Astrocyte of the cerebellum (primary cell): ENCODE results near the gene WNT10A.

ENCODE experiments used
- DNase-seq: peaks from one replicate; pipeline ENCODE4 v3.0.0-alpha.2; 2011; ENCODE audit warnings: low read depth
- H3K4me3 ChIP-seq: 2 replicates; pipeline ENCODE4 v1.5.1; 2011; ENCODE audit warnings: mild to moderate bottlenecking, low read depth, low read length, moderate library complexity
- in situ Hi-C: cut with HindIII; loops from 2 replicates; pipeline ENCODE4 v1.10.0; 2017; ENCODE audit warnings: low sequenced_read_pairs
- TF ChIP-seq, protein P1 (sequence below): IDR thresholded peaks from 2 replicates; pipeline ENCODE4 v1.5.1; 2012; ENCODE audit warnings: low read length, low read depth, moderate library complexity, mild to moderate bottlenecking; ENCODE audit errors: missing control alignments

The WNT10A gene

GRCh38 chr2:218885981-218886947, 5.6 kb downstream of the WNT10A start:
- no peak overlapping the region for H3K4me3 ChIP-seq
- no peak for DNase-seq
- TF ChIP-seq, protein P1, sequence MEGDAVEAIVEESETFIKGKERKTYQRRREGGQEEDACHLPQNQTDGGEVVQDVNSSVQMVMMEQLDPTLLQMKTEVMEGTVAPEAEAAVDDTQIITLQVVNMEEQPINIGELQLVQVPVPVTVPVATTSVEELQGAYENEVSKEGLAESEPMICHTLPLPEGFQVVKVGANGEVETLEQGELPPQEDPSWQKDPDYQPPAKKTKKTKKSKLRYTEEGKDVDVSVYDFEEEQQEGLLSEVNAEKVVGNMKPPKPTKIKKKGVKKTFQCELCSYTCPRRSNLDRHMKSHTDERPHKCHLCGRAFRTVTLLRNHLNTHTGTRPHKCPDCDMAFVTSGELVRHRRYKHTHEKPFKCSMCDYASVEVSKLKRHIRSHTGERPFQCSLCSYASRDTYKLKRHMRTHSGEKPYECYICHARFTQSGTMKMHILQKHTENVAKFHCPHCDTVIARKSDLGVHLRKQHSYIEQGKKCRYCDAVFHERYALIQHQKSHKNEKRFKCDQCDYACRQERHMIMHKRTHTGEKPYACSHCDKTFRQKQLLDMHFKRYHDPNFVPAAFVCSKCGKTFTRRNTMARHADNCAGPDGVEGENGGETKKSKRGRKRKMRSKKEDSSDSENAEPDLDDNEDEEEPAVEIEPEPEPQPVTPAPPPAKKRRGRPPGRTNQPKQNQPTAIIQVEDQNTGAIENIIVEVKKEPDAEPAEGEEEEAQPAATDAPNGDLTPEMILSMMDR = no peak
- in situ Hi-C loops = no loop called here

DNA sequence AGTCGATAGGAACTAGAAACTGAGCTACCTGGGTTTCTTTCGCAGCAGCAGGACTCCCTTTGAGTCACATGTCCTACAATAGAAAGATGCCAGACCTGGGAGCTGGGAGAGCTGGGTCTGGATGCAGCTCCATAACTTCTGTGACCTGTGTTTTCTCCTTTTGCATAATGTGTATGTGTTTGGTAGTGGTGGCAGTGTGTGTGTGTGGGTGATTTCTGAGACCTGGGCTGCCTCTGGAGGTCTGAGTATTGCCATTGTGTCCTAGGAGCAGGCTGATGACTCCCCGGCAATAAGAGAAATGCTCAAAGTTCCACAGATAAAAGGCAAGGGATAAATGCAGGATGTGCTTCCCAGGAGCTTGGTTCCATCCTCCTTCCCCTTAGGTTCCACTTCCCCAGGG, 6.4 kb downstream of the WNT10A start:
- TF ChIP-seq, protein P1 = no peak
- in situ Hi-C loops = no loop called here
- H3K4me3 ChIP-seq = no peak overlapping the region
- no peak for DNase-seq

GRCh38 chr2:218888341-218888740, 7.7 kb downstream of the WNT10A start:
- TF ChIP-seq, protein P1 = no peak
- in situ Hi-C loops = no loop called here
- no peak for DNase-seq
- no peak overlapping the region for H3K4me3 ChIP-seq

- H3K4me3 ChIP-seq = no peak overlapping the region
- no peak for DNase-seq
- in situ Hi-C loops = no loop called here
- TF ChIP-seq, protein P1 = no peak
Measured at GRCh38 chr2:218889937-218890336, 9.3 kb downstream of the WNT10A start.

DNA sequence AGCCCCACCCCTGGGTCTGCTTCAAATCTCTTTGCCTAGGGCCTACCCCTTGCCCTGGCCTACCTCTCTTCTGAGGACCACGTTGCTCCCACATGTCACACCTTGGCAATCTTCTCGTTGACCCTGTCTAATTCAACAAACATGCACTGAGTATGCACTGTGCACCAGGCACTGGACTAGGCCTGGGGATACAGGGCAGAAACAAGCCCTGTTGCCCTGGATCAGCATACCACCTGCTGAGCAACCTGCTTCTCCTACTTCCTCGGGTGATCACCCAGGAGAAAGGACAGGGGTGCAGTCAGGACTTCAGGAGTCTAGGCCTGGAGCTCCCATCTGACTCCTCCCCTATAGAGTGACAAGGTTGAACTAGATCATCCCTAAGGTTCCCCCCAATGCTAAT, 9.7 kb downstream of the WNT10A start:
- DNase-seq = no peak
- TF ChIP-seq, protein P1 = no peak
- in situ Hi-C loops = no loop called here
- no peak overlapping the region for H3K4me3 ChIP-seq

GRCh38 chr2:218891275-218892135, 10.9 kb downstream of the WNT10A start:
- in situ Hi-C loops = no loop called here

More at GRCh38 chr2:218891275-218892135, 10.9 kb downstream of the WNT10A start:
- no peak overlapping the region for H3K4me3 ChIP-seq
- DNase-seq = no peak
- TF ChIP-seq, protein P1 = no peak
